D721Med (cell line): ENCODE measurements around the gene TRIM31.

Source experiments
- DNase-seq: peaks from one replicate; pipeline ENCODE4 v3.0.0; 2011; ENCODE audit warnings: low spot score; ENCODE audit not compliant: insufficient read length
- FAIRE-seq: peaks from 2 replicates; lab custom pipeline; 2011; peaks lifted over from hg19 to GRCh38; lab: Jason Lieb, UNC
- TF ChIP-seq, protein P1 (sequence below): IDR thresholded peaks from 2 replicates; pipeline ENCODE4 v1.5.1; 2012; ENCODE audit warnings: mild to moderate bottlenecking, control low read depth; ENCODE audit not compliant: insufficient read depth; ENCODE audit errors: missing control alignments

Gene TRIM31

DNA sequence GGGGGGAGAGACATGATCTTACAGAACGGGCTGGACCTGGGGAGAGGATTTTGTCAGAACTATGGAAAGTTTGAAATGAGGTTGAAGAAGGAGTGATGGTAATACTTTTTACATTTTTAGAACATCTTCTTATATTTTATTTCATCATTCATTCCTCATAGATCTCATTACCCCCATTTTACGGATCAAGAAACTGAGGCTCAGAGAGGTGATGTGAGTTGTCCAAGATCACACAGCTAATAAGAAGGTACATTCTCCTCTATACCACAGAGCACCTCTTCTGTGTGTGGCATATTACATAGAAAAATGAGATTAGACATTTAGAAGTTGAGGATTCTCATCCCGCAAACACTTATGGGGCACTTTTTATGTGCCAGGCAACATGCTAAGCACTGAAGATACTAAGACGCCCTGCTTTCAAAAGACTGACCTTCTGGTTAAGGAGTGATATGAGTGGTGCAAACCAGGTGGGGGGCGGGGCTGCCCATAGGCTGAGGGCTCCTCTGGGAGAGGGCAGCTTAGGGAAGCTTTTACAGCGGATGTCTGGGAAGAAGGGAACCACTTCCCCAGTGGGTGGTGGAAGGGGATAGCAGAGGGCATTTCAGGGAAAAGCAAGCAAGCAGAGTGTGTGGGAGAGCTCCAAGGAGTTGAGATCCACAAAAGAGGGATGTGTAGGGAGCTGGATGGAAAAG is 19.9 kb downstream of the TRIM31 start:
- TF ChIP-seq, protein P1, sequence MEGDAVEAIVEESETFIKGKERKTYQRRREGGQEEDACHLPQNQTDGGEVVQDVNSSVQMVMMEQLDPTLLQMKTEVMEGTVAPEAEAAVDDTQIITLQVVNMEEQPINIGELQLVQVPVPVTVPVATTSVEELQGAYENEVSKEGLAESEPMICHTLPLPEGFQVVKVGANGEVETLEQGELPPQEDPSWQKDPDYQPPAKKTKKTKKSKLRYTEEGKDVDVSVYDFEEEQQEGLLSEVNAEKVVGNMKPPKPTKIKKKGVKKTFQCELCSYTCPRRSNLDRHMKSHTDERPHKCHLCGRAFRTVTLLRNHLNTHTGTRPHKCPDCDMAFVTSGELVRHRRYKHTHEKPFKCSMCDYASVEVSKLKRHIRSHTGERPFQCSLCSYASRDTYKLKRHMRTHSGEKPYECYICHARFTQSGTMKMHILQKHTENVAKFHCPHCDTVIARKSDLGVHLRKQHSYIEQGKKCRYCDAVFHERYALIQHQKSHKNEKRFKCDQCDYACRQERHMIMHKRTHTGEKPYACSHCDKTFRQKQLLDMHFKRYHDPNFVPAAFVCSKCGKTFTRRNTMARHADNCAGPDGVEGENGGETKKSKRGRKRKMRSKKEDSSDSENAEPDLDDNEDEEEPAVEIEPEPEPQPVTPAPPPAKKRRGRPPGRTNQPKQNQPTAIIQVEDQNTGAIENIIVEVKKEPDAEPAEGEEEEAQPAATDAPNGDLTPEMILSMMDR = no peak
- FAIRE-seq (no peak), DNase-seq (no peak)

DNA sequence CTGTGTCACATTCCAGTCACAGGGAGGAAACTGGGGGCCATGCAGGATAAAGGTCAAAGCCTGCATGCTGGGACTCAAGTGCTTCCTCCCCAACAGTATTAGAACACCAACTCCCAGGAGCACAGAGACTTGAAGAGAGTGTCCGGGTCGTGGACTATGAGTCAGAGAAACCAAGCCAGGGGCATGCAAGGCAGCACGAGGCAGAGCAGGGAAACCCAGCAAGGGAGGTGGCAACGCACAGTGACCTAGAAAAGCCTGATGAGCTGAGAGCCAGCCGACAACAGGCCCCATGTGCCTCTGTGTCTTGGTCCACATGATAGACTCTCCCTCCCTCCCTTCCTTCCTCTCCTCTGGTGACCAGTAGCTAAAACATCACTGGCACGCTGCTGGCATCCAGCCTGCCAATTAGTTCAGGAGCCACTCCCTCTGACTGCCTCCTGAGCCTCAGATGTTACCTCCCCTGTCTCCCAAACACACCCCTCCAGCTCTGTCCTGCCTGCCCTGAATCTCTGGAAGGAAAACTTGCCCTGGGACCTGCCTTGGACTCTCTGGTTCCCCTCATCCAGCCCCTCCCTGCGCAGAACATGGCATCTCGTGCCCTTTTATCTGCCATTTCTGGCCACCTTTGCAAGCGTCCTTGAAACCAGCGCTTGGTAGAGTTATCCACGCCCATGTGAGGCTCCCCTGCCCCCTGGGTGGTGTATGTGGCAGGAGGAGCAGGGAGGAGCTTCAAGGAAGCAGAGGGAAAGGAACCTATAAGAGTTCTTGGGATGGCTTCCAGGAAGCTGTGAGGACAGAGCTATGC is 21.1 kb downstream of the TRIM31 start:
- FAIRE-seq (no peak), DNase-seq (no peak)
- TF ChIP-seq, protein P1 = no peak

DNA sequence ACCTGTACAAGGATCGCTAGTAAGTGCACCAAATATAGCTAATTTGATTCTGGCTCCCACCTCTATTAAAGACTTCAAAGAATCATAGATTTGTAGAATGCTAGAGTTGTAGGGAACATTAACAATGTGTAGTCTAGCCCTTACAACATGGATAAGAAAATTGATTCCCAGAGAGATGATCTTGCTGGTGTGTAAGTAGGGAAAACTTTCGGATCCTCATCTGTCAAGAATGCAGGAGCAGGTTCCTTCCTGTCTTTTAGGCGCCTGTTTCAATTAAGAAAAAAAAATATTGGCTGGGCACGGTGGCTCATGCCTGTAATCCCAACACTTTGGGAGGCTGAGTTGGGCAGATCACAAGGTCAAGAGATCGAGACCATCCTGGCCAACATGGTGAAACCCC is 25.0 kb downstream of the TRIM31 start:
- no peak for DNase-seq
- TF ChIP-seq, protein P1 = no peak
- no peak for FAIRE-seq

GRCh38 chr6:30077218-30077617 is 35.7 kb downstream of the TRIM31 start:
- TF ChIP-seq, protein P1 = no peak
- FAIRE-seq (no peak), DNase-seq (no peak)

DNA sequence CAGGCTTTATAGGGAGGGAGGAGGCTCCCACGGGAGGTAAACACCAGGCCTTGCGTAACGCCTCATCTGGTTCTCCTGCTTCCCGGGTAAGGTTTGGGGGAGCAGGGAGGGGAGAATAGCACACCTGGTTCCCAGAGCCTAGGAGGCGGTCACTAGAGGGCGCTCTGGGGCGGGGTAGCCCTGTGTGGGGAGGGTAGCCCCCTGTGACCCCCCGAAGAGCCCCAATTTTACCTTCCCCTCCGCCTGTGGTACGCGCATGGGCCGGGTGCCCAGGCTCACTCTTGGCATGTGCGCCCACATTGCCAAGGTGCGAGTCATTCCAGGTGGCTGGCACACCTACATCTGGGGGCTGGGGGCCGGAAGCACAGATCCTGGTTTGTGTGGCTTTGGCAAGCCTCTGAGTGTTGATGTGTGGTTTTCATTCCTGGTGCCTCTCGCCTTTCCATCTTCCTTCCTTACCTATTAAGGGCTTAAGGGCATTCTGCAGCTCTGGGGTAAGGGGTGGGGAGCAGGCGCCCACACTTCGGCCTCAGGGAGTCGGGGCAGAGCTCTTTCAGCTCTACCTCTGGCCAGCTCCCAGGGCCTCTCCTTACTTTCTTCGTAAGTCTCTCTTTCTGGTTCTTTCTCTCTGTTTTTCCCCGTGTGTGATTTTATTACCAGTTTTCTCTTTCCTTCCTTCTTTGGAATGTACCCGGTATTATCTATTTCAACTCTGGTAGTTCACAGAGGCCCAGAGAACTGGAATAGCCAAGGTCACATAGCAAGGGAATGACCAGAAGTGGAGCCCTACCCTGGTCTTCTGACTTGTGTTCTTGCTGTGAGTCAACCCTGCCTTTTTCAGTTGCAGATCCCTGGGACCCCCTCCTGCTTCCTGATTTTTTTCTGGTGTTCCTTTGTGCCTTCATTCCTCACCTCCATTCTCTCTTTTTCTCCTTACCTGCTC is 36.8 kb downstream of the TRIM31 start:
- FAIRE-seq (no peak), DNase-seq (no peak)
- TF ChIP-seq, protein P1 = peak; percentile 34

- TF ChIP-seq, protein P1 = no peak
- DNase-seq (no peak), FAIRE-seq (no peak)
Measured at GRCh38 chr6:30075094-30075789, 37.6 kb downstream of the TRIM31 start, which contains the start of gene RNF39. Gene RNF39 (minus strand): TSS chr6:30075769. CDS start chr6:30075585, 184 bp downstream.
